HepG2 (cell line): Measurements from ENCODE around the gene CCDC157. TPM values are rescaled to one million over a fixed set of nuclear protein-coding genes. Genes with fewer than 3 reads are reported as not detected.

Source experiments
- ARNTL ChIP-seq: sonication (generic); formaldehyde crosslinking; IDR thresholded peaks from 2 replicates; pipeline ENCODE4 v1.4.0; 2020; ENCODE audit warnings: mild to moderate bottlenecking, missing genetic modification reagents
- FIP1L1 ChIP-seq: fragments of 200-400 bp; formaldehyde crosslinking; IDR thresholded peaks from 2 replicates; pipeline ENCODE4 v1.6.1; 2018; ENCODE audit warnings: low read depth, mild to moderate bottlenecking, low read length, moderate library complexity, borderline replicate concordance; ENCODE audit not compliant: insufficient read depth
- HNF1B ChIP-seq: sonication (generic); formaldehyde crosslinking; IDR thresholded peaks from 2 replicates; pipeline ENCODE4 v1.5.1; 2020; ENCODE audit warnings: mild to moderate bottlenecking, moderate library complexity, missing genetic modification reagents
- HNF4A ChIP-seq: sonication (generic); formaldehyde crosslinking; IDR thresholded peaks from 2 replicates; pipeline ENCODE4 v1.4.0; 2020; ENCODE audit warnings: missing genetic modification reagents
- HOXA9 ChIP-seq: sonication (generic); formaldehyde crosslinking; IDR thresholded peaks from 2 replicates; pipeline ENCODE4 v1.8.1; 2022; ENCODE audit warnings: missing genetic modification reagents, mild to moderate bottlenecking, moderate library complexity, borderline replicate concordance
- KDM6A ChIP-seq: IDR thresholded peaks from 2 replicates; pipeline ENCODE4 v1.6.1; 2016; ENCODE audit warnings: low read depth
- KIAA2018 ChIP-seq: sonication (generic); formaldehyde crosslinking; IDR thresholded peaks from 2 replicates; pipeline ENCODE4 v1.5.0; 2020; ENCODE audit warnings: mild to moderate bottlenecking, missing genetic modification reagents, borderline replicate concordance
- KLF16 ChIP-seq, 2 experiments: sonication (generic) in 1 of 2; formaldehyde crosslinking in 1 of 2; IDR thresholded peaks; 2 replicates each; pipeline versions ENCODE4 v1.6.1 to v1.8.0; 2016 to 2023; ENCODE audit warnings: missing genetic modification reagents in 2 of 2, missing compliant biosample characterization in 1 of 2
- MEF2D ChIP-seq: sonication (generic); formaldehyde crosslinking; IDR thresholded peaks from 2 replicates; pipeline ENCODE4 v1.5.1; 2020; ENCODE audit warnings: mild to moderate bottlenecking, missing genetic modification reagents
- RFXANK ChIP-seq: IDR thresholded peaks from 2 replicates; pipeline ENCODE4 v1.6.1; 2016
- SMAD3 ChIP-seq: sonication (generic); formaldehyde crosslinking; IDR thresholded peaks from 2 replicates; pipeline ENCODE4 v1.4.0; 2020; ENCODE audit warnings: missing genetic modification reagents
- SP1 ChIP-seq, 2 experiments: fragments of 450-650 bp in 1 of 2; sonication (generic) in 1 of 2; formaldehyde crosslinking in 1 of 2; IDR thresholded peaks; 2 replicates each; pipeline versions ENCODE4 v1.4.0 to v1.6.1; 2016 to 2020; ENCODE audit warnings: missing genetic modification reagents in 1 of 2
- YEATS2 ChIP-seq: sonication (generic); formaldehyde crosslinking; IDR thresholded peaks from 2 replicates; pipeline ENCODE4 v1.4.0; 2020; ENCODE audit warnings: missing genetic modification reagents, borderline replicate concordance
- ZBTB14 ChIP-seq: sonication (generic); formaldehyde crosslinking; IDR thresholded peaks from 2 replicates; pipeline ENCODE4 v1.4.0; 2020; ENCODE audit warnings: missing genetic modification reagents
- ZFP90 ChIP-seq: sonication (generic); formaldehyde crosslinking; IDR thresholded peaks from 2 replicates; pipeline ENCODE4 v1.8.0; 2022; ENCODE audit warnings: missing genetic modification reagents, mild to moderate bottlenecking, inconsistent platforms, borderline replicate concordance
- ZIK1 ChIP-seq: sonication (generic); formaldehyde crosslinking; IDR thresholded peaks from 2 replicates; pipeline ENCODE4 v1.5.0; 2020; ENCODE audit warnings: mild to moderate bottlenecking, low read depth, missing genetic modification reagents, borderline replicate concordance
- ZNF317 ChIP-seq: sonication (generic); formaldehyde crosslinking; IDR thresholded peaks from 2 replicates; pipeline ENCODE4 v1.5.0; 2020; ENCODE audit warnings: mild to moderate bottlenecking, missing genetic modification reagents
- ZNF367 ChIP-seq: sonication (generic); formaldehyde crosslinking; IDR thresholded peaks from 2 replicates; pipeline ENCODE4 v1.4.0; 2020; ENCODE audit warnings: missing genetic modification reagents, borderline replicate concordance
- ZNF430 ChIP-seq: sonication (generic); formaldehyde crosslinking; IDR thresholded peaks from 2 replicates; pipeline ENCODE4 v1.9.0; 2021; ENCODE audit warnings: mild to moderate bottlenecking, missing genetic modification reagents
- polyA plus RNA-seq, 8 experiments: library from polyadenylated mRNA; depleted of rRNA in 3 of 8; stranded (reverse) in 7 of 8; unstranded in 1 of 8; fragments of >200 nt; fragmentation: Illumina TruSeq in 4 of 8; extraction: Trizol in 4 of 8; gene quantifications; 2 replicates each; pipeline versions ENCODE4 v1.2.1 to v1.2.3, GENCODE V29; 2011 to 2016; ENCODE audit warnings: low read depth in 4 of 8, missing spikeins in 1 of 8, mixed read lengths in 1 of 8; ENCODE audit not compliant: insufficient read depth in 1 of 8
- total RNA-seq, 5 experiments: library from RNA; depleted of rRNA; stranded (reverse); fragments of >200 nt; fragmentation: Illumina TruSeq; extraction: Trizol; gene quantifications; 2 replicates each; pipeline ENCODE4 v1.2.3, GENCODE V29; 2016; ENCODE audit warnings: low read depth in 1 of 5

Gene CCDC157
- total and polyA plus RNA-seq, 2 of the 13 experiments (the other 11 are each of a cell fraction or from before 2014, with no cell fraction given) = 1.4 to 1.6 TPM

- TF ChIP-seq MEF2D (CRISPR knock-in tag) (no peak), SP1 (IDR thresholded peaks at IDR 0.05) (no peak), SP1 (CRISPR knock-in tag; IDR thresholded peaks at IDR 0.05) (peak; percentile 85; the same call in 1 of the 2 replicates), FIP1L1 (no peak; the same call in 1 of the 2 replicates), ZBTB14 (CRISPR knock-in tag) (no peak), RFXANK (CRISPR knock-in tag) (peak; percentile 86), HNF4A (CRISPR knock-in tag) (0 out of 2 replicates have a peak, but pooled peaks have one; percentile 23), HOXA9 (CRISPR knock-in tag) (no peak), ZNF367 (CRISPR knock-in tag) (no peak), ZFP90 (no peak), KDM6A (CRISPR knock-in tag) (no peak), YEATS2 (CRISPR knock-in tag) (peak; percentile 93), SMAD3 (CRISPR knock-in tag) (peak; percentile 81), KLF16 (CRISPR knock-in tag; IDR thresholded peaks at IDR 0.05) (peak in 1 of 2 experiments; percentile 94; a peak in 2 of 4 replicates), ZNF317 (no peak), ZNF430 (peak; percentile 16; the same call in 1 of the 2 replicates), ARNTL (CRISPR knock-in tag) (peak; percentile 54; the same call in 1 of the 2 replicates), ZIK1 (CRISPR knock-in tag) (no peak), KIAA2018 (0 out of 2 replicates have a peak, but pooled peaks have one; percentile 29), HNF1B (CRISPR knock-in tag) (peak; percentile 85)
Measured at GRCh38 chr22:30423959-30424533, 67.2 kb downstream of the CCDC157 start (continued).
